GM12874 (cell line): ENCODE data around the gene GSTK1.
A peak's percentile ranks its signal among the peaks of the same experiment; 100 is the strongest.

Experiments used
- CTCF ChIP-seq: IDR thresholded peaks from 2 replicates; pipeline ENCODE4 v1.5.1; 2011; ENCODE audit warnings: low read depth, mild to moderate bottlenecking, control low read depth, low read length, moderate library complexity; ENCODE audit not compliant: insufficient read depth

GSTK1 gene

GRCh38 chr7:143234533-143234875, 28.7 kb upstream of the GSTK1 start:
- no peak for TF ChIP-seq CTCF

GRCh38 chr7:143235561-143235960, 27.7 kb upstream of the GSTK1 start:
- TF ChIP-seq CTCF, result no peak

GRCh38 chr7:143236408-143236990, 26.7 kb upstream of the GSTK1 start:
- TF ChIP-seq CTCF, result no peak

- no peak for TF ChIP-seq CTCF
Measured at GRCh38 chr7:143237366-143237765, 25.9 kb upstream of the GSTK1 start.

GRCh38 chr7:143238289-143238980, 24.8 kb upstream of the GSTK1 start:
- no peak for TF ChIP-seq CTCF

GRCh38 chr7:143239813-143240212, 23.4 kb upstream of the GSTK1 start:
- TF ChIP-seq CTCF, result no peak

- peak; percentile 79 for TF ChIP-seq CTCF
Measured at GRCh38 chr7:143240291-143241168, 22.7 kb upstream of the GSTK1 start.
